Esophagus mucosa (tissue), 1 donor: ENCODE measurements around the gene TMEM248. TPM values are rescaled to one million over a fixed set of nuclear protein-coding genes. Genes with fewer than 3 reads are reported as not detected.
"Not testable (repeated sequence)": the region's sequence is repeated elsewhere in the genome, so short reads cannot be mapped to it uniquely, and the experiment has no call there.

Experiments used
- ATAC-seq: fragments of 200-7000 bp; cut with Tn5 transposase; one replicate; pipeline ENCODE4 v1.9.1; 2020
- total RNA-seq: library from RNA; stranded (reverse); gene quantifications from one replicate; pipeline ENCODE4 v1.2.4, GENCODE V29; 2023
- donor health status: DM: yes; HTN: yes; CAD: no.

TMEM248 gene
- total RNA-seq, 1 donor from 2014 or later: 48.8 TPM

- no peak for ATAC-seq
These were observed 10.2 kb upstream of the TMEM248 start for GRCh38 chr7:66910789-66911188.

DNA sequence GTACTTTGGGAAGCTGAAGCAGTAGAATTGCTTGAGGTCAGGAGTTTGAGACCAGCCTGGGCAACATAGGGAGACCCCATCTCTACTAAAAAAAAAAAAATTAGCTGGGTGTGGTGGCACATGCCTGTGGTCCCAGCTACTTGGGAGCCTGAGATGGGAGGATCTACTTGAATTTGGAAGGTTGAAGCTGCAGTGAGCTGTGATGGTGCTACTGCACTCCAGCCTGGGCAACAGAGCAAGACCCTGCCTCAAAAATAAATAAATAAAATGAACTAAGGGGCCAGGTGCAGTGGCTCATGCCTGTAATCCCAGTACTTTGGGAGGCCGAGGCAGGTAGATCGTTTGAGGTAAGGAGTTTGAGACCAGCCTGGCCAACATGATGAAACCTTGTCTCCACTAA lies 9.8 kb upstream of the TMEM248 start:
- ATAC-seq: not testable (repeated sequence)

GRCh38 chr7:66912195-66912594 lies 8.8 kb upstream of the TMEM248 start:
- ATAC-seq: no peak

DNA sequence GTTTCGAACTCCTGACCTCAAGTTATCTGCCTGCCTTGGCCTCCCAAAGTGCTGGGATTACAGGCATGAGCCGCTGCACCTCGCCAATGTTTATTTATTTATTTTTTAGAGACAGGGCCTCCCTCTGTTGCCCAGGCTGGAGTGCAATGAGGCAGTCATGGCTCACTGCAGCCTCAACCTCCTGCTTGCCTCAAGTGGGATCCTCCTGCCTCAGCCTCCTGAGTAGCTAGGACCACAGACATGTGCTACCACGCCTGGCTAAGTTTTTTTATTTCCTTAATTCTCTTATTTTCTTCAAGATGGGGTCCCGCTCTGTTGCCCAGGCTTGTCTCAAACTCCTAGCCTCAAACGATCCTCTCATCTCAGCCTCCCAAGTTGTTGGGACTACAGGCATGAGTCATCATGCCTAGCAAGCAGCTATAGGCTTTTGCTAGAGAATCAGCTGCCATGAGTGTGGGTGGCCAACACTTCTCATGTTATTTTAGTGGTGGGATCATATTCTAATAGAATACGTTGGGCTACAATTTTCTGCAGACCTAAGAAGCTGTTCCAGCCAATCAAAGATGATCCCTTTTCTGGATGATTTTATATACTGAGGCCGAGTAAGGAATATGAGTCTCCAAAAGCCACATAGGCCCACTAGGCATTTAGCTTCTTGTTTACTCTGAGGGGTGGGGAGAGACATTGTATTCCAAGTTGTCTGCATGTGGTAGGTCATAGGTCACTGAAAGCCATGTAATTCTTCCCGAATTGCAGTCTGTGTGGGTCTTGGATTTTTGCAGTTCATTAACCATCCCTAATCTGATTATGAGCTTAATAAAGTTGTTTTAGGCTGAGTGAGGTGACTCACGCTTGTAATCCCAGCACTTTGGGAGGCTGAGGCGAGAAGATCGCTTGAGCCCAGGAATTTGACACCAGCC lies 7.6 kb upstream of the TMEM248 start:
- no peak for ATAC-seq

- ATAC-seq: not testable (repeated sequence)
These were observed 3.1 kb upstream of the TMEM248 start for GRCh38 chr7:66917904-66918303.

GRCh38 chr7:66919304-66919703 lies 1.7 kb upstream of the TMEM248 start:
- ATAC-seq: no peak

GRCh38 chr7:66919704-66920103 lies 1.3 kb upstream of the TMEM248 start:
- no peak for ATAC-seq

DNA sequence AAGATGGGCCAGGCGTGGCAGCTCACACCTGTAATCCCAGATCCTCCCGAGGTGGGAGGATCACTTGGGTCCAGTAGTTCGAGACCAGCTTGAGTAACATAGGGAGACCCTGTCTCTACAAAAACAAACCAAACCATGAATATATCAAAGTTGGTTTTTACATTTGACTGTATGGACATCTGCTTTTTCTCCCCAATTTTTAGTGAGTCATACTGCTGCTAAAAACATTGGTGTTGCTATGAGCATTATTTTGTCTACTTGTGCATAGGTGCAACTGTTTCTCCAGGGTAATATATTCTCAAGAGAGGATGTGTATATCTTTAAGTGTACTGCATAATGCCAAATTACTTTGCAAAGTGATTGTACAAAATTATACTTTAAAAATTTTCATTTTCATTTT lies 769 bp upstream of the TMEM248 start:
- no peak for ATAC-seq

DNA sequence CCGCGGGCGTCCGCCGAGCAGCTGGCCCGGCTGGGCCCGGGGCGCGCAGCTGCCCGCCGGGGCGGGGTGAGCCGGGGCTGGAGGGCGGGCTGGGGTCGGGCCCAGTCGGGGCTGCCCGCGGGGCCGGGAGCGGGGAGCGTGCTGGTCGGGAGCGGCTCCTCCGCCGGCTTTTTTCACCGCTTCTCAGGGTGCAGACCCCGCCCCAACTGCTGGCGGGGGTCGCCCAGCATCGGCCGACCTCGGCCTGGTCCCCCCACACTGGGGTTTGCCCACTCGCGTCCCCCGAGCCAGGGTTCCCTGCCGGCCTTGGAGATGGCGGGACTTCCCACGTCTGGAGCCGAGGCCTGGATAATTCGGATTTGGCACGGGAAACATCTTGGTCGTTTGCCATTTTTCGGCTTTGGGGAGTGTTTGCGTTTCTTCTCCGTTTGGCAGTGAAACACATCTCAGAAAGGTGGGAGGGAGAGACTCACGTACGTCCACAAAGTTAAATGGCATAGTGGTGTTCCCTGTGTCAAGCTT lies 432 bp downstream of the TMEM248 start:
- ATAC-seq: peak; percentile 42

DNA sequence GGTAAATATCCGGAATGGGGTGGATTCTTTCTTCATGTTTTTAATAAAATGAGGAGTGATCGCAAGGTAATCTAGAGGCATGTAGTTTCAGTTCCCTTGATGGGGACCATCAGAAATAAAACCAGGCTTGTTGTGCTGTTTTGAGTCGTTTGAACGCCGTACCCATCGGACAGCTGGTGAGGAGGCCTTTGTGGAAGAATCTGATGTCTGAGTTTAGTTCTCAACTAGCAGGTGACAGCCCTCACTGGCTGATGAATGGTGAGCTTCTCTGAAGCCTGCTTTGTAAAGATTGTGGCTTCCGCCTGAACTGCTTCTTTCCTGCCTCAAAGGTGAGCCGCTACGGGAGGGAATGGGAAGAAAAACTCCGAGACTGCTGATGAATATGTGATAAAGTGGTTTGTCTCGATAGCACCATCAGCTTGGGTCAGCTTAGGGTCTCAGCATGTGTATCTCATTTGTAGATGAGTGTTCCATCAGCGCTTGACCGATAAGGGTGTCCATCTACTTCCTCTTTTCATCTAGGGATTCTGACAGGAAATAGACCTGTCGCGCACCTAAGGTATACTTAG lies 977 bp downstream of the TMEM248 start:
- peak; percentile 13 for ATAC-seq

- no peak for ATAC-seq
These were observed 4.2 kb downstream of the TMEM248 start for GRCh38 chr7:66925255-66925654.

DNA sequence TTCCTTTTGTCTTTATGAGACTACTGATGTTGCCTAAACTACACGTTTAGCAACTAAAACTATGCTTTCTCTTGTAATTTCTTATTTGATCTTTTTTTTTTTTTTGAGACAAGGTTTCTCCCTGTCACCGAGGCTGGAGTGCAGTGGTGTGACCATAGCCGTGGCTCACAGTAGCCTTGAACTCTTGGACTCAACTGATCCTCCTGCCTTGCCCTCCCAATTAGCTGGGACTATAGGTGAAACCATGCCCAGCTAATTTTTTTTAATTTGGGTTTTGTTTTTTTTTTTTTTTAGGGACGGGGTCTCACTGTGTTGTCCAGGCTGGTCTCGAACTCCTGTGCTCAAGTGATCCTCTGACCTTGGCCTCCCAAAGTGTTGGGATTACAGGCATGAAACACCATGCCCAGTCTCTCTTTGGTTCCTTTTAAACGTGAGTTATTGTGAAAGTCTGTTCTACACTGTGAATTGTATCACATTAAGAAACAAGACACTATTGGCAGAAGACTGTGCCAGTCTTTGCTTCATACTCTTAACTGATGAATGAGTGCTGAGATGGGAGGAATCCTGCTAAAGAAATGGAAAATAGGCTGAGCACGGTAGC lies 6.4 kb downstream of the TMEM248 start:
- ATAC-seq: no peak

DNA sequence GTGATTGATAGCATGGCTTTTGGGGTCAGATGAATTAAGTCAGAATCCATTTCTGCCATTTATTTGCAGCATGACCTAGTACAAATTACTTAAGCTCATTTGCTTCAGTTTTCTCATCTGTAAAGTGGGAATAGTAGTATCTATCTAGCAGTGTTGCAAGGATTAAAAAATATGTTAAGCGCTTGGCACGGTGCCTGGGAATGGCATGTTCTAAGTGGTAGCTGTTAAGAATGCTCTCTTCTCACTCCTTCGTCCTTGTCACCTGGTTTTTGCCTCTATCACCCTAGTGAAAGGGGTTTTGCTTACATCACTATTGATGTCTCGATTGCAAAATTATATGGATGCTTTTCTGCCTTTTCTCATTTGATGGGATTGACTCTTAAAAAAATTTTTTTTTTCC lies 7.4 kb downstream of the TMEM248 start:
- ATAC-seq: no peak

DNA sequence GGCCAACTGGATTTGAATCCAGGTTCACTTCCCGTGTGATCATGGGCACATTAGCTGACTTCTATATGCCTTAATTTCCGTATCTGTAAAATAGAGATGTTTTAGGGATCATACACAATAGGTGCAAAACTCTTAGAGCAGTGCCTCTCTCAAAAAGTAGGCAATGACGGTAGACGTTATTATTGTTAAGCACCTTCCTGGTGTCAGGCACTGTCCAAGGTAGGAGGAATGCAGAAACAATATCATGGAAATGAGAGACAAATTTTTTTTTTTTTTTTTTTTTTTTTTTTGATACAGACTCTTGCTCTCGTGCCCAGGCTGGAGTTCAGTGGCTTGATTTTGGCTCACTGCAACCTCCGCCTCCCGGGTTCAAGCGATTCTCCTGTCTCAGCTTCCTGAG lies 8.1 kb downstream of the TMEM248 start:
- ATAC-seq: no peak

DNA sequence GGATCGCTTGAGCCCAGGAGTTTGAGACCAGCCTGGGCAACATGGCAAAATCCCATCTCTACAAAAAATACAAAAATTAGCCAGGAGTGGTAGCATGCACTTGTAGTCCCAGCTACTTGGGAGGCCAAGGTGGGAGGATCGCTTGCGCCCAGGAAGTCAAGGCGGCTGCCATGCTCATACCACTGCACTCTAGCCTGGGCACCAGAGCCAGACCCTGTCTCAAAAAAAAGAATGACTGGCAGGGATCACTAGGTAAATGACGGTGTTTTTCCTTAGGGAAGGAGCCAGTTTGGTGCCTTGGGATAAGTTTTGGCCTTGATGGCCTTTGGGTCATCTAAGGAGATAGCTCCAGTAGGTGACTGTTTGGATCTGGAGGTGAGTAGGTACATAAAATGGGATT lies 8.9 kb downstream of the TMEM248 start:
- no peak for ATAC-seq

GRCh38 chr7:66930341-66930740 lies 9.3 kb downstream of the TMEM248 start:
- ATAC-seq: peak; percentile 28

DNA sequence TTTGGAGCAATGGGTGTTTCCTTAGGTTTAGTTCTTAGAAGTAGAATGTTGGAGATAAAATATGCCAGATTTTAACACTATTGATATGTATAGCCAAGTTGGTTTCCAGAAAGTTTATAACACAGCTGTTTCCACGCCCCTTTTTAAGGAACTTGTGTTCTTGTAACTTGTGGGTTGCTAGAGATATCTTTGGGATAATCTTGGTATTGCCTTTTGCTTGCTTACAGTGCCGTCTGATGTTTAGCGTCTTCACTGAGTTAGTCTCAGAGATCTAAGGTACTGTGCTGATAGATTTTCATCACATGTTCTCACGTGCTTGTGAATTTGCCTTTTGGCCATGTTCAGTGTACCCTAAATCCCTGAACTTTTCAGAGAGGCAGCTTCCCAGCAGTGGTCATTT lies 12.4 kb downstream of the TMEM248 start:
- ATAC-seq: no peak

DNA sequence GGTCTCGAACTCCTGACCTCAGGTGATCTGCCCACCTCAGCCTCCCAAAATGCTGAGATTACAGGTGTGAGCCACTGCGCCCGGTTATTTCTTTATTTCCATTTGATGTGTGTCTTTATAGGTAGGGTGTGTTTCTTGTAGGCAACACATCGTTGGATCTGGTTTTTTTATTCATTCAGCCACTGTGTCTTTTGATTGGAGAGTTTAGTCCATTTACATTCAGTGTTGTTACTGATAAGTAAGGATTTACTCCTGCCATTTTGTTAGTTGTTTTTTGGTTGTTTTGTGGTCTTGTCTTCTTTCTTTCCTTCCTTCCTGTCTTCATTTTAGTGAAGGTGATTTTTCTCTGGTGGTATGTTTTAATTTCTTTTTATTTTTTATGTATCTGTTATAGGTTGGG lies 16.9 kb downstream of the TMEM248 start:
- no peak for ATAC-seq

- no peak for ATAC-seq
These were observed 18.3 kb downstream of the TMEM248 start for GRCh38 chr7:66939325-66939724.

- no peak for ATAC-seq
These were observed 25.5 kb downstream of the TMEM248 start for GRCh38 chr7:66946545-66946944.

DNA sequence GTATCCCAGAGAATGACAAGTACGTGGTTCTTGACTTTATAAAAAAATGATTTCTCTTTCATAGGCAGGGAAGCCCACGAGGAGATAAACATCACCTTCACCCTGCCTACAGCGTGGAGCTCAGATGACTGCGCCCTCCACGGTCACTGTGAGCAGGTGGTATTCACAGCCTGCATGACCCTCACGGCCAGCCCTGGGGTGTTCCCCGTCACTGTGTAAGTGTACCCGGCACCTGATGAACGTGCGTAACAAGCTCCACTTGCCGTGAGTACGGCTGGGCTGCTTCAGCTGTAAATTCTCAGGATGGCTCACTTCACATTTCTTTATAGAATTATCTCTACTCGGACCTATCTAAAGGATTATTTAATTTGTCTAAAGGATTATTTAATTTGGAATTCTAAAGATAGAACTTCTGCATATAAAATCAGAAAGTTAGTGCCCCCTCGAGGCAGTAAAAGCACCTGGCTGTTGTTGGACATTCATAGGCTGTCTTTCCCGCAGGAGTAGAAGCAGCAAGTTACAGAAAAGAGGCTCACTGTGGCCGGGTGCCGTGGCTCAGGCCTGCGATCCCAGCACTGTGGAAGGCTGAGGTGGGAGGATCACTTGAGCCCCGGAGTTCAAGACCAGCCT lies 27.6 kb downstream of the TMEM248 start:
- no peak for ATAC-seq

GRCh38 chr7:66950311-66950710 lies 29.3 kb downstream of the TMEM248 start:
- ATAC-seq: no peak

GRCh38 chr7:66950763-66951162 lies 29.7 kb downstream of the TMEM248 start:
- ATAC-seq: no peak
